ENCODE measurements around the gene HGFAC. TPM values are rescaled to one million over a fixed set of nuclear protein-coding genes. Genes with fewer than 3 reads are reported as not detected.

HGFAC gene
- total and polyA plus RNA-seq, 2 of the 13 experiments (the other 11 are each of a cell fraction or from before 2014, with no cell fraction given): 8.5 to 63.6 TPM

DNA sequence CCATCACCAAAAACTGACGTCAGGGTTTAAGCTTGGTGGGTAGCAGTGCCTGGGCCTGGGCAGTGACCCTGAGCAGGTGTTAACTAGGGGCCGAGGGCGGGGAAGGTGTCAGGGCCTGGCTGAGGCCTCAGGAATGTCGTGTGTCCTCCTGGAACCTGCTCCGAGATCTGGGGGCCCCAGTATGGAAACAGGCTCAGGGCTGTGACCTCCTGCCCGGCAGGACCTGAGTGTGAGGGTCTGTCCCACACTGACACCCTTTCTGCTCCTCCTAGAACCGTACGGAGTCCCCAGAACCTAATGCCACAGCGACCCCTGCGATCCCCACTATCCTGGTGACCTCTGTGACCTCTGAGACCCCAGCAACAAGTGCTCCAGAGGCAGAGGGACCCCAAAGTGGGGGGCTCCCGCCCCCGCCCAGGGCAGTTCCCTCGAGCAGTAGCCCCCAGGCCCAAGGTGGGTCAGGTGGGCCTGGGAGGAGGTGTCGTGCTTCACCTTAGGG is 741 bp downstream of the HGFAC start (continued):
- TF ChIP-seq, protein P1, sequence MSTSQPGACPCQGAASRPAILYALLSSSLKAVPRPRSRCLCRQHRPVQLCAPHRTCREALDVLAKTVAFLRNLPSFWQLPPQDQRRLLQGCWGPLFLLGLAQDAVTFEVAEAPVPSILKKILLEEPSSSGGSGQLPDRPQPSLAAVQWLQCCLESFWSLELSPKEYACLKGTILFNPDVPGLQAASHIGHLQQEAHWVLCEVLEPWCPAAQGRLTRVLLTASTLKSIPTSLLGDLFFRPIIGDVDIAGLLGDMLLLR (CRISPR knock-in tag; IDR thresholded peaks at IDR 0.05): no peak
- TF ChIP-seq KDM5A (IDR thresholded peaks at IDR 0.05; ENCODE audit: borderline replicate concordance, low read length): no peak
- TF ChIP-seq, protein P2, sequence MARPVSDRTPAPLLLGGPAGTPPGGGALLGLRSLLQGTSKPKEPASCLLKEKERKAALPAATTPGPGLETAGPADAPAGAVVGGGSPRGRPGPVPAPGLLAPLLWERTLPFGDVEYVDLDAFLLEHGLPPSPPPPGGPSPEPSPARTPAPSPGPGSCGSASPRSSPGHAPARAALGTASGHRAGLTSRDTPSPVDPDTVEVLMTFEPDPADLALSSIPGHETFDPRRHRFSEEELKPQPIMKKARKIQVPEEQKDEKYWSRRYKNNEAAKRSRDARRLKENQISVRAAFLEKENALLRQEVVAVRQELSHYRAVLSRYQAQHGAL (CRISPR knock-in tag; IDR thresholded peaks at IDR 0.05; ENCODE audit: not compliant biosample characterization): no peak
- TF ChIP-seq AKAP8 (CRISPR knock-in tag; IDR thresholded peaks at IDR 0.05): no peak
- TF ChIP-seq ZFX (CRISPR knock-in tag; IDR thresholded peaks at IDR 0.05; ENCODE audit: low read depth): peak; percentile 87
- no peak for TF ChIP-seq ZNF674 (CRISPR knock-in tag; IDR thresholded peaks at IDR 0.05; ENCODE audit: low read depth)
- TF ChIP-seq, protein P3, sequence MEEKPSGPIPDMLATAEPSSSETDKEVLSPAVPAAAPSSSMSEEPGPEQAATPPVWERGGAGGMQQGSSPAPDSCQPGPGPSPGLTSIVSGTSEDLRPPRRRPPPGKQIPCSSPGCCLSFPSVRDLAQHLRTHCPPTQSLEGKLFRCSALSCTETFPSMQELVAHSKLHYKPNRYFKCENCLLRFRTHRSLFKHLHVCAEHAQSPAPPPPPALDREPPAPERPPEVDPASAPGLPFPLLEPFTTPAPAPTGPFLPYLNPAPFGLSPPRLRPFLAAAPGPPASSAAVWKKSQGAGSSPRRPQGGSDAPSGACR (CRISPR knock-in tag; IDR thresholded peaks at IDR 0.05): no peak
- TF ChIP-seq, protein P4, sequence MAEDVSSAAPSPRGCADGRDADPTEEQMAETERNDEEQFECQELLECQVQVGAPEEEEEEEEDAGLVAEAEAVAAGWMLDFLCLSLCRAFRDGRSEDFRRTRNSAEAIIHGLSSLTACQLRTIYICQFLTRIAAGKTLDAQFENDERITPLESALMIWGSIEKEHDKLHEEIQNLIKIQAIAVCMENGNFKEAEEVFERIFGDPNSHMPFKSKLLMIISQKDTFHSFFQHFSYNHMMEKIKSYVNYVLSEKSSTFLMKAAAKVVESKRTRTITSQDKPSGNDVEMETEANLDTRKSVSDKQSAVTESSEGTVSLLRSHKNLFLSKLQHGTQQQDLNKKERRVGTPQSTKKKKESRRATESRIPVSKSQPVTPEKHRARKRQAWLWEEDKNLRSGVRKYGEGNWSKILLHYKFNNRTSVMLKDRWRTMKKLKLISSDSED (CRISPR knock-in tag; IDR thresholded peaks at IDR 0.05): no peak
- TF ChIP-seq ZNF12 (CRISPR knock-in tag; IDR thresholded peaks at IDR 0.05): no peak
- TF ChIP-seq MEIS1 (CRISPR knock-in tag; IDR thresholded peaks at IDR 0.05; ENCODE audit: borderline replicate concordance): no peak
- TF ChIP-seq, protein P5, sequence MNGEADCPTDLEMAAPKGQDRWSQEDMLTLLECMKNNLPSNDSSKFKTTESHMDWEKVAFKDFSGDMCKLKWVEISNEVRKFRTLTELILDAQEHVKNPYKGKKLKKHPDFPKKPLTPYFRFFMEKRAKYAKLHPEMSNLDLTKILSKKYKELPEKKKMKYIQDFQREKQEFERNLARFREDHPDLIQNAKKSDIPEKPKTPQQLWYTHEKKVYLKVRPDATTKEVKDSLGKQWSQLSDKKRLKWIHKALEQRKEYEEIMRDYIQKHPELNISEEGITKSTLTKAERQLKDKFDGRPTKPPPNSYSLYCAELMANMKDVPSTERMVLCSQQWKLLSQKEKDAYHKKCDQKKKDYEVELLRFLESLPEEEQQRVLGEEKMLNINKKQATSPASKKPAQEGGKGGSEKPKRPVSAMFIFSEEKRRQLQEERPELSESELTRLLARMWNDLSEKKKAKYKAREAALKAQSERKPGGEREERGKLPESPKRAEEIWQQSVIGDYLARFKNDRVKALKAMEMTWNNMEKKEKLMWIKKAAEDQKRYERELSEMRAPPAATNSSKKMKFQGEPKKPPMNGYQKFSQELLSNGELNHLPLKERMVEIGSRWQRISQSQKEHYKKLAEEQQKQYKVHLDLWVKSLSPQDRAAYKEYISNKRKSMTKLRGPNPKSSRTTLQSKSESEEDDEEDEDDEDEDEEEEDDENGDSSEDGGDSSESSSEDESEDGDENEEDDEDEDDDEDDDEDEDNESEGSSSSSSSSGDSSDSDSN (CRISPR knock-in tag; IDR thresholded peaks at IDR 0.05): peak; percentile 68
- no peak for TF ChIP-seq SAFB2 (CRISPR knock-in tag; IDR thresholded peaks at IDR 0.05; ENCODE audit: borderline replicate concordance, low read depth)
- TF ChIP-seq, protein P6, sequence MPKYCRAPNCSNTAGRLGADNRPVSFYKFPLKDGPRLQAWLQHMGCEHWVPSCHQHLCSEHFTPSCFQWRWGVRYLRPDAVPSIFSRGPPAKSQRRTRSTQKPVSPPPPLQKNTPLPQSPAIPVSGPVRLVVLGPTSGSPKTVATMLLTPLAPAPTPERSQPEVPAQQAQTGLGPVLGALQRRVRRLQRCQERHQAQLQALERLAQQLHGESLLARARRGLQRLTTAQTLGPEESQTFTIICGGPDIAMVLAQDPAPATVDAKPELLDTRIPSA (CRISPR knock-in tag; IDR thresholded peaks at IDR 0.05; ENCODE audit: borderline replicate concordance): no peak
- TF ChIP-seq ZSCAN22 (CRISPR knock-in tag; IDR thresholded peaks at IDR 0.05): no peak
- TF ChIP-seq, protein P7, sequence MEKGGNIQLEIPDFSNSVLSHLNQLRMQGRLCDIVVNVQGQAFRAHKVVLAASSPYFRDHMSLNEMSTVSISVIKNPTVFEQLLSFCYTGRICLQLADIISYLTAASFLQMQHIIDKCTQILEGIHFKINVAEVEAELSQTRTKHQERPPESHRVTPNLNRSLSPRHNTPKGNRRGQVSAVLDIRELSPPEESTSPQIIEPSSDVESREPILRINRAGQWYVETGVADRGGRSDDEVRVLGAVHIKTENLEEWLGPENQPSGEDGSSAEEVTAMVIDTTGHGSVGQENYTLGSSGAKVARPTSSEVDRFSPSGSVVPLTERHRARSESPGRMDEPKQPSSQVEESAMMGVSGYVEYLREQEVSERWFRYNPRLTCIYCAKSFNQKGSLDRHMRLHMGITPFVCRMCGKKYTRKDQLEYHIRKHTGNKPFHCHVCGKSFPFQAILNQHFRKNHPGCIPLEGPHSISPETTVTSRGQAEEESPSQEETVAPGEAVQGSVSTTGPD (CRISPR knock-in tag; IDR thresholded peaks at IDR 0.05): no peak
- no peak for TF ChIP-seq ZNF569 (CRISPR knock-in tag; IDR thresholded peaks at IDR 0.05; ENCODE audit: borderline replicate concordance)
- no peak for TF ChIP-seq KAT8 (CRISPR knock-in tag; IDR thresholded peaks at IDR 0.05)
- no peak for TF ChIP-seq KLF11 (CRISPR knock-in tag; IDR thresholded peaks at IDR 0.05)
- peak; percentile 11; the same call in 1 of the 2 replicates for TF ChIP-seq BORCS8-MEF2B (CRISPR knock-in tag; IDR thresholded peaks at IDR 0.05)
- TF ChIP-seq SMARCE1 (IDR thresholded peaks at IDR 0.05; ENCODE audit: borderline replicate concordance): no peak
- TF ChIP-seq ZNF570 (CRISPR knock-in tag; IDR thresholded peaks at IDR 0.05; ENCODE audit: borderline replicate concordance): no peak
- no peak for TF ChIP-seq SATB2 (CRISPR knock-in tag; IDR thresholded peaks at IDR 0.05)
- no peak for TF ChIP-seq NFRKB (IDR thresholded peaks at IDR 0.05)

Measured in HepG2 (cell line).